ENCODE results near the gene RPS6KC1. TPM values are rescaled to one million over a fixed set of nuclear protein-coding genes. Genes with fewer than 3 reads are reported as not detected.
"Not testable (repeated sequence)": the region's sequence is repeated elsewhere in the genome, so short reads cannot be mapped to it uniquely, and the experiment has no call there.

Gene RPS6KC1
- total RNA-seq, 5 donors from 2014 or later (not counting 1 experiment from before 2014, with no cell fraction given): 11.0 to 12.8 (median 11.7) TPM

- POLR2A ChIA-PET; H3K36me3 ChIP-seq (ENCODE audit: control insufficient read depth in 2 of 2, extremely low read depth in 1 of 2, insufficient read depth in 1 of 2, low read length in 1 of 2); H3K4me3 Mint-ChIP-seq; H3K9me3 ChIP-seq; H3K27me3 Mint-ChIP-seq; H3K4me1 Mint-ChIP-seq; DNase-seq; CTCF ChIA-PET; H3K4me1 ChIP-seq (ENCODE audit: control insufficient read depth in 1 of 2, extremely low read depth in 1 of 2, insufficient read depth in 2 of 2, low read length in 2 of 2); H3K27ac ChIP-seq (ENCODE audit: low read length); H3K4me3 ChIP-seq (ENCODE audit: control insufficient read depth in 1 of 2, extremely low read depth in 1 of 2, low read length in 1 of 2); H3K27me3 ChIP-seq (replicated peaks in 1 of 2; ENCODE audit: control insufficient read depth in 2 of 2, extremely low read depth in 1 of 2, insufficient read depth in 2 of 2, low read length in 1 of 2); H3K27ac Mint-ChIP-seq; ATAC-seq (replicated peaks in 1 of 4): not testable (repeated sequence)
- Mint-ChIP-seq H3K9me3 (peaks cover 8 to 16% (median 9%) of the 10 kb centered on the region in 3 donors), H3K36me3 (peaks cover 60% of the 10 kb centered on the region)
- no CpG with 5 or more reads among the region's 2 CpGs for WGBS (ENCODE audit: insufficient coverage)
Observed at GRCh38 chr1:213150090-213150489, 99.0 kb downstream of the RPS6KC1 start.

GRCh38 chr1:213154056-213154685 lies 103.1 kb downstream of the RPS6KC1 start:
- H3K27me3 Mint-ChIP-seq: no peaks in the 10 kb centered on the region
- CTCF ChIA-PET: no interaction called here
- H3K27ac ChIP-seq (ENCODE audit: low read length): no peak overlapping the region
- H3K4me1 ChIP-seq (ENCODE audit: control insufficient read depth in 1 of 2, extremely low read depth in 1 of 2, insufficient read depth in 2 of 2, low read length in 2 of 2): no peaks in the 10 kb centered on the region
- no peaks in the 10 kb centered on the region for H3K27me3 ChIP-seq (replicated peaks in 1 of 2; ENCODE audit: control insufficient read depth in 2 of 2, extremely low read depth in 1 of 2, insufficient read depth in 2 of 2, low read length in 1 of 2)
- no peak overlapping the region for H3K4me3 ChIP-seq (ENCODE audit: control insufficient read depth in 1 of 2, extremely low read depth in 1 of 2, low read length in 1 of 2)
- no peak overlapping the region for H3K27ac Mint-ChIP-seq
- peaks cover 0 to 10% (median 0%) of the 10 kb centered on the region in 3 donors for H3K4me1 Mint-ChIP-seq
- ATAC-seq (replicated peaks in 1 of 4) (no peak), DNase-seq (no peak)
- peaks cover 59% of the 10 kb centered on the region for H3K36me3 Mint-ChIP-seq
- H3K9me3 ChIP-seq: no peaks in the 10 kb centered on the region
- WGBS (ENCODE audit: insufficient coverage): 0% methylated on average over 1 of the region's 3 CpGs
- H3K36me3 ChIP-seq (ENCODE audit: control insufficient read depth in 2 of 2, extremely low read depth in 1 of 2, insufficient read depth in 1 of 2, low read length in 1 of 2): no peaks in the 10 kb centered on the region
- no peak overlapping the region for H3K4me3 Mint-ChIP-seq
- POLR2A ChIA-PET: no interaction called here
- H3K9me3 Mint-ChIP-seq: peaks cover 2 to 6% (median 5%) of the 10 kb centered on the region in 3 donors

GRCh38 chr1:213159376-213159775 lies 108.3 kb downstream of the RPS6KC1 start:
- H3K4me3 Mint-ChIP-seq: no peak overlapping the region
- POLR2A ChIA-PET: no interaction called here
- H3K9me3 Mint-ChIP-seq: peaks cover 0 to 12% (median 11%) of the 10 kb centered on the region in 3 donors
- no peak for ATAC-seq (replicated peaks in 1 of 4)
- H3K36me3 Mint-ChIP-seq: peaks cover 66% of the 10 kb centered on the region
- no peak overlapping the region for H3K27ac ChIP-seq (ENCODE audit: low read length)
- no peaks in the 10 kb centered on the region for H3K27me3 ChIP-seq (replicated peaks in 1 of 2; ENCODE audit: control insufficient read depth in 2 of 2, extremely low read depth in 1 of 2, insufficient read depth in 2 of 2, low read length in 1 of 2)
- H3K4me1 ChIP-seq (ENCODE audit: control insufficient read depth in 1 of 2, extremely low read depth in 1 of 2, insufficient read depth in 2 of 2, low read length in 2 of 2): no peaks in the 10 kb centered on the region
- CTCF ChIA-PET: no interaction called here
- no peaks in the 10 kb centered on the region for H3K9me3 ChIP-seq
- no peaks in the 10 kb centered on the region for H3K27me3 Mint-ChIP-seq
- no peak overlapping the region for H3K4me3 ChIP-seq (ENCODE audit: control insufficient read depth in 1 of 2, extremely low read depth in 1 of 2, low read length in 1 of 2)
- no peak overlapping the region for H3K27ac Mint-ChIP-seq
- H3K36me3 ChIP-seq (ENCODE audit: control insufficient read depth in 2 of 2, extremely low read depth in 1 of 2, insufficient read depth in 1 of 2, low read length in 1 of 2): no peaks in the 10 kb centered on the region
- peaks cover 0 to 8% (median 0%) of the 10 kb centered on the region in 3 donors for H3K4me1 Mint-ChIP-seq
- no CpG with 5 or more reads among the region's 5 CpGs for WGBS (ENCODE audit: insufficient coverage)
- no peak for DNase-seq

DNA sequence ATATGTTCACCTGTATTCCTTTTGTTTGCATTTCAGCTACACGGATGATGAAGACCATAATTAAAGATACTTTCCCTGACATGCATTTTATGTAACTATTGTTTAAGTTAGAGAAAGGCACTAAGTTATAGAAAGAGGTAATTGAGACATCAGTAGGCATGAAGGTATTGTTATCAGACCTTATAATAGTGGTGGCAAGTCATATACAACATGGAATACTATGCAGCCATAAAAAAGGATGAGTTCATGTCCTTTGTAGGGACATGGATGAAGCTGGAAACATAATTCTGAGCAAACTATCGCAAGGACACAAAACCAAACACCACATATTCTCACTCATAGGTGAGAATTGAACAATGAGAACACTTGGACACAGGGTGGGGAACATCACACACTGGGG lies 109.4 kb downstream of the RPS6KC1 start:
- H3K36me3 Mint-ChIP-seq: peaks cover 59% of the 10 kb centered on the region
- H3K4me3 Mint-ChIP-seq; POLR2A ChIA-PET; H3K27me3 ChIP-seq (replicated peaks in 1 of 2; ENCODE audit: control insufficient read depth in 2 of 2, extremely low read depth in 1 of 2, insufficient read depth in 2 of 2, low read length in 1 of 2); DNase-seq; H3K36me3 ChIP-seq (ENCODE audit: control insufficient read depth in 2 of 2, extremely low read depth in 1 of 2, insufficient read depth in 1 of 2, low read length in 1 of 2); H3K27ac ChIP-seq (ENCODE audit: low read length); H3K27ac Mint-ChIP-seq; ATAC-seq (replicated peaks in 1 of 4); H3K4me1 Mint-ChIP-seq; CTCF ChIA-PET; H3K4me1 ChIP-seq (ENCODE audit: control insufficient read depth in 1 of 2, extremely low read depth in 1 of 2, insufficient read depth in 2 of 2, low read length in 2 of 2); H3K4me3 ChIP-seq (ENCODE audit: control insufficient read depth in 1 of 2, extremely low read depth in 1 of 2, low read length in 1 of 2); H3K9me3 ChIP-seq; H3K27me3 Mint-ChIP-seq: not testable (repeated sequence)
- no CpG with 5 or more reads among the region's 2 CpGs for WGBS (ENCODE audit: insufficient coverage)
- peaks cover 0 to 12% (median 11%) of the 10 kb centered on the region in 3 donors for H3K9me3 Mint-ChIP-seq

- H3K9me3 ChIP-seq: no peaks in the 10 kb centered on the region
- no peak overlapping the region for H3K4me3 Mint-ChIP-seq
- H3K9me3 Mint-ChIP-seq: peaks cover 0 to 8% (median 7%) of the 10 kb centered on the region in 3 donors
- no peaks in the 10 kb centered on the region for H3K36me3 ChIP-seq (ENCODE audit: control insufficient read depth in 2 of 2, extremely low read depth in 1 of 2, insufficient read depth in 1 of 2, low read length in 1 of 2)
- no peaks in the 10 kb centered on the region for H3K4me1 ChIP-seq (ENCODE audit: control insufficient read depth in 1 of 2, extremely low read depth in 1 of 2, insufficient read depth in 2 of 2, low read length in 2 of 2)
- no peaks in the 10 kb centered on the region for H3K27me3 Mint-ChIP-seq
- ChIA-PET CTCF (no interaction called here), POLR2A (no interaction called here)
- no peak overlapping the region for H3K27ac Mint-ChIP-seq
- no peak for ATAC-seq (replicated peaks in 1 of 4)
- no peak for DNase-seq
- H3K27ac ChIP-seq (ENCODE audit: low read length): no peak overlapping the region
- 100% methylated on average over 1 of the region's 2 CpGs for WGBS (ENCODE audit: insufficient coverage)
- H3K4me1 Mint-ChIP-seq: peaks cover 0 to 1% (median 0%) of the 10 kb centered on the region in 3 donors
- peaks cover 50% of the 10 kb centered on the region for H3K36me3 Mint-ChIP-seq
- H3K4me3 ChIP-seq (ENCODE audit: control insufficient read depth in 1 of 2, extremely low read depth in 1 of 2, low read length in 1 of 2): no peak overlapping the region
- no peaks in the 10 kb centered on the region for H3K27me3 ChIP-seq (replicated peaks in 1 of 2; ENCODE audit: control insufficient read depth in 2 of 2, extremely low read depth in 1 of 2, insufficient read depth in 2 of 2, low read length in 1 of 2)
Observed at GRCh38 chr1:213162338-213162737, 111.3 kb downstream of the RPS6KC1 start.

GRCh38 chr1:213162862-213163261 lies 111.8 kb downstream of the RPS6KC1 start:
- Histone ChIP-seq H3K4me3 (ENCODE audit: control insufficient read depth in 1 of 2, extremely low read depth in 1 of 2, low read length in 1 of 2) (no peak overlapping the region), H3K27ac (ENCODE audit: low read length) (no peak overlapping the region), H3K9me3 (no peaks in the 10 kb centered on the region), H3K4me1 (ENCODE audit: control insufficient read depth in 1 of 2, extremely low read depth in 1 of 2, insufficient read depth in 2 of 2, low read length in 2 of 2) (no peaks in the 10 kb centered on the region), H3K36me3 (ENCODE audit: control insufficient read depth in 2 of 2, extremely low read depth in 1 of 2, insufficient read depth in 1 of 2, low read length in 1 of 2) (no peaks in the 10 kb centered on the region), H3K27me3 (replicated peaks in 1 of 2; ENCODE audit: control insufficient read depth in 2 of 2, extremely low read depth in 1 of 2, insufficient read depth in 2 of 2, low read length in 1 of 2) (no peaks in the 10 kb centered on the region)
- H3K4me1 Mint-ChIP-seq: peaks cover 0 to 1% (median 0%) of the 10 kb centered on the region in 3 donors
- peaks cover 0 to 8% (median 7%) of the 10 kb centered on the region in 3 donors for H3K9me3 Mint-ChIP-seq
- ChIA-PET CTCF (no interaction called here), POLR2A (no interaction called here)
- peaks cover 45% of the 10 kb centered on the region for H3K36me3 Mint-ChIP-seq
- no peaks in the 10 kb centered on the region for H3K27me3 Mint-ChIP-seq
- DNase-seq (no peak), ATAC-seq (replicated peaks in 1 of 4) (no peak)
- no CpG with 5 or more reads among the region's 1 CpG for WGBS (ENCODE audit: insufficient coverage)
- no peak overlapping the region for H3K27ac Mint-ChIP-seq
- no peak overlapping the region for H3K4me3 Mint-ChIP-seq

DNA sequence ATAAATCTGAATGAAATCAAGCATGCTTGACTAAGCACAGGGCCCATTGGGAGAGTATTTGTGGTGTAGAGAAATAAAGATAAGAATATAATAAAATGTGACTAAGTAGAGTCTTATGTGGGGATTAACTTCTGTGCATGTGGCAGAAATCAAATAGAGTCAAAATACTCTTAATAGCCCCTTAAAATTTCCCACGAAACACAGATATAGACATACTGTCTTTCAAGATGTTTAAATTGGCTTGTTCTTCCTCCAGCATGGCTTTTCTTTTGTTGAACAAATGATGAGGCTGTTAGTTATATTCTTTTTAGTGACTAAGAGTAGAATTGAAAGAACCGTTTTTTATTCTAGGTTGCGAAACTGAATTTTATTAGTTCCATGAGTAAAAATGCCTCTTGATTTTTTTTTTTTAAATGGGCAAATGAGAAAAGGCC lies 112.3 kb downstream of the RPS6KC1 start:
- no peaks in the 10 kb centered on the region for H3K27me3 Mint-ChIP-seq
- Histone ChIP-seq H3K27ac (ENCODE audit: low read length) (no peak overlapping the region), H3K9me3 (no peaks in the 10 kb centered on the region), H3K27me3 (replicated peaks in 1 of 2; ENCODE audit: control insufficient read depth in 2 of 2, extremely low read depth in 1 of 2, insufficient read depth in 2 of 2, low read length in 1 of 2) (no peaks in the 10 kb centered on the region), H3K36me3 (ENCODE audit: control insufficient read depth in 2 of 2, extremely low read depth in 1 of 2, insufficient read depth in 1 of 2, low read length in 1 of 2) (no peaks in the 10 kb centered on the region), H3K4me3 (ENCODE audit: control insufficient read depth in 1 of 2, extremely low read depth in 1 of 2, low read length in 1 of 2) (no peak overlapping the region), H3K4me1 (ENCODE audit: control insufficient read depth in 1 of 2, extremely low read depth in 1 of 2, insufficient read depth in 2 of 2, low read length in 2 of 2) (no peaks in the 10 kb centered on the region)
- H3K27ac Mint-ChIP-seq: no peak overlapping the region
- peaks cover 44% of the 10 kb centered on the region for H3K36me3 Mint-ChIP-seq
- DNase-seq (no peak), ATAC-seq (replicated peaks in 1 of 4) (no peak)
- peaks cover 0 to 1% (median 0%) of the 10 kb centered on the region in 3 donors for H3K4me1 Mint-ChIP-seq
- H3K9me3 Mint-ChIP-seq: peaks cover 0 to 8% (median 7%) of the 10 kb centered on the region in 3 donors
- CTCF ChIA-PET: no interaction called here
- POLR2A ChIA-PET: no interaction called here
- WGBS (ENCODE audit: insufficient coverage): no CpG with 5 or more reads among the region's 3 CpGs
- H3K4me3 Mint-ChIP-seq: no peak overlapping the region
